ENCODE results near the gene MGAT4A.

- no peak for TF ChIP-seq CTCF (IDR thresholded peaks at IDR 0.05; ENCODE audit: insufficient read depth, low read depth, low read length)
- no peak for TF ChIP-seq EZH2 (IDR thresholded peaks at IDR 0.05; ENCODE audit: insufficient read depth, low read length)
Measured at GRCh38 chr2:98761267-98761781, 30.4 kb upstream of the MGAT4A start.

Measured in astrocyte (in vitro differentiated cells and primary cell).